GM12875 (cell line): Measurements from ENCODE around the gene HSPB7.
"Not testable (repeated sequence)": the region's sequence is repeated elsewhere in the genome, so short reads cannot be mapped to it uniquely, and the experiment has no call there.

ENCODE experiments used
- H3K4me3 ChIP-seq: one replicate; pipeline ENCODE4 v1.5.1; 2011; ENCODE audit warnings: low read depth, low read length, control low read depth
- CTCF ChIP-seq: IDR thresholded peaks from 2 replicates; pipeline ENCODE4 v1.5.1; 2011; ENCODE audit warnings: low read depth, mild to moderate bottlenecking, control low read depth, inconsistent platforms, low read length, moderate library complexity, borderline replicate concordance; ENCODE audit not compliant: insufficient read depth

Gene HSPB7

GRCh38 chr1:16032388-16033102 is 14.7 kb upstream of the HSPB7 start:
- H3K4me3 ChIP-seq, result no peak overlapping the region
- TF ChIP-seq CTCF, result peak; percentile 94

- H3K4me3 ChIP-seq, result no peak overlapping the region
- TF ChIP-seq CTCF, result no peak
These were observed 13.7 kb upstream of the HSPB7 start for GRCh38 chr1:16031551-16031950.

- TF ChIP-seq CTCF, result no peak
- H3K4me3 ChIP-seq, result no peak overlapping the region
These were observed 11.4 kb upstream of the HSPB7 start for GRCh38 chr1:16029288-16029687.

- H3K4me3 ChIP-seq, result not testable (repeated sequence)
These were observed 11.1 kb upstream of the HSPB7 start for GRCh38 chr1:16029003-16029268.

GRCh38 chr1:16028237-16029002 is 10.6 kb upstream of the HSPB7 start:
- H3K4me3 ChIP-seq, result no peak overlapping the region
- no peak for TF ChIP-seq CTCF

GRCh38 chr1:16026723-16027484 is 9.1 kb upstream of the HSPB7 start:
- no peak overlapping the region for H3K4me3 ChIP-seq
- TF ChIP-seq CTCF, result no peak

GRCh38 chr1:16026302-16026701 is 8.5 kb upstream of the HSPB7 start:
- not testable (repeated sequence) for H3K4me3 ChIP-seq
